NK-92 (cell line): ENCODE measurements around the gene PIBF1.
"Not testable (repeated sequence)": the region's sequence is repeated elsewhere in the genome, so short reads cannot be mapped to it uniquely, and the experiment has no call there.

ENCODE experiments used
- DNase-seq: peaks from one replicate; lab custom pipeline; 2025; ENCODE audit not compliant: unreplicated experiment; lab: John Stamatoyannopoulos, UW

PIBF1 gene

DNA sequence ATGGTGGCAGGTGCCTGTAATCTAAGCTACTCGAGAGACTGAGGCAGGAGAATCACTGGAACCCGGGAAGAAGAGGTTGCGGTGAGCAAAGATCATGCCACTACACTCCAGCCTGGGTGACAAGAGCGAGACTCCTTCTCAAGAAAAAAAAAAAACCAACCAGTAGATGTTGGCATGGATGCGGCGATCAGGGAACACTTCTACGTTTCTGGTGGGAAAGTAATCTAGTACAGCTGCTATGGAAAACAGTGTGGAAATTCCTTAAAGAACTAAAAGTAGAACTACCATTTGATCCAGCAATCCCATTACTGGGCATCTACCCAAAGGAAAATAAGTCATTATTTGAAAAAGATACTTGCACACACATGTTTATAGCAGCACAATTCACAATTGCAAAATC, 119.6 kb downstream of the PIBF1 start:
- DNase-seq: not testable (repeated sequence)

DNA sequence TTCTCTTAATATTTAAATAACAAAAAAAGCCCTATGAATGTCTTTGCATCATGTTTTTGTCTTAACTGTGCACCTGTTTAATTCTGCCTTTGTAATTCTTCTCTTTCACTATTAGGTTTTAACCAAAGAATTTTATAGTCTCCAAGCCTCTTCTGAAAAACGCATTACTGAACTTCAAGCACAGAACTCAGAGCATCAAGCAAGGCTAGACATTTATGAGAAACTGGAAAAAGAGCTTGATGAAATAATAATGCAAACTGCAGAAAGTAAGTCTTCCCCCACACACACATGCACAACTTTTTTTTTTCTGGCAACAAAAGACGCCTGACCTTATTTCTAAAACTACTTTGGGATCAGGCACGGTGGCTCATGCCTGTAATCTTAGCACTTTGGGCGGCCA, 126.5 kb downstream of the PIBF1 start:
- DNase-seq: no peak

DNA sequence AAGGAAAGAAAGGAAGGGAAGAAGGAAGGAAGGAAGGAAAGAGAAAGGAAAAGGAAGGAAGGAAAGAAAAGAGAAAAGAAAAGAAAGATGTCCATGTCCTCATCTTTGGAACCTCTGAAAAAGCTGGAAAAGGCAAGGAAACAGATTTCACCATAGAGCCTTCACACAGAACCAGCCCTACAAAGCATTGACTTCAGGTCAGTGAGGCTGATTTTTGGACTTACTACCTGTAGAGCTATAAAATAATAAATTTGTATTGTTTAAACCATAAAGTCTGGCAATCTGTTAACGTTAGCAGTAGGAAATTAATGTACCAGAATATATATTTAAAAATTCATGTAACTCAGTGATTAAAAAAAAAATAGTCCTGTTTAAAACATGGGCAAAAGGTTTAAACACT, 130.0 kb downstream of the PIBF1 start:
- no peak for DNase-seq

DNA sequence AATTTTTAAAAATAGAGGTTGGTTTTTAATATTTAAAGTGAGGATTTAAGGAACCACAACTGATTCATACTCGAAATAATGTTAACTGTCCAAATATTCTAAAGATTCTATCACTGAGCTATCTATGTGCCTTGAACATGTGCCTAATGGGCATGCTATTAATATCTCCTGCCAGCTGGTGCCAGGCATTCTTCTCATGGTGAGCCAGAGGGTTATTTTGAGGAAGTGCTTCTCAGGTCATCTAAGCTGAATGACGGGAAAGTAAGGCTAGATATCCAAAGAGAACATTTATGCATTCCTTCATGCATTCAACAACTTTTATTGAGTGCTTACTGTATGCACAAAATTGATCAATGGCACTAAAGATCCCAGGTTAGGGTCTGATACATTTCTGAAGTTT, 138.2 kb downstream of the PIBF1 start:
- no peak for DNase-seq

DNA sequence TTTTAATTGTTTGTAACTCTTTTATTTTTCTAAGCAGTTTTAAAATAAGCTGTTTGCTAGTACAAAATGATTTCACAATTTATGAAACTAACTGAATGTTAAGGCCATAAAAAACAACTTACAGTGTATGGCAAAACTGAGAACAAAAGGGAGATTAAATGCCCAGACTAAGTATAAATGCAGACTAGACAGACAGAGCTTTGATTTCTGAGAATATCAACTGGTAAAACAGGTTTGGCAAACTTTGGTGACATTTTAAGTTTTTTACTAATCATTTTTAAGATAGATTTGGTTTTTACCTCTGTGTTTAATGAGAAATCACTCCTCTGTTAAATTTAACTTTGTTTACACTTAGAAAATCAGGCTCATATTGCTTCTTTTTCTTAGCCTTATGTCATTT, 149.4 kb downstream of the PIBF1 start:
- no peak for DNase-seq

DNA sequence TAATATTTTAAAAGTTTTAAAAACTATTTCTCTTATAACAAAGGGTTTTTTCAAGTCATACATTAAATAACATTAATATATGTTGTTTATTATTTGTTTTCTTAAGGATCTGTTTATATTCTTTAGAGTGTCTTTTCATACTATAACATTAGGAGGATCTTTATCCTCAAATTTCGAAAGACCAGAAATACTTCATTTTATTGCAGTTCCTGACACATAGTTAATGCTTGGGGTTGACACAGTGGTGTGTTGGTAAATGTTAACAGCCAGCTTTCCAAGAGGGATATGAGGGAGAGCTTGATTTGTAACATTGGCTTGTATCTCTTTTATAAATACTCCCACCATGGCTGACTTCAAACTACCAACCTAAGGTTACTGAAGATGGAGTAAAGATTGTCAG, 150.3 kb downstream of the PIBF1 start:
- no peak for DNase-seq

DNA sequence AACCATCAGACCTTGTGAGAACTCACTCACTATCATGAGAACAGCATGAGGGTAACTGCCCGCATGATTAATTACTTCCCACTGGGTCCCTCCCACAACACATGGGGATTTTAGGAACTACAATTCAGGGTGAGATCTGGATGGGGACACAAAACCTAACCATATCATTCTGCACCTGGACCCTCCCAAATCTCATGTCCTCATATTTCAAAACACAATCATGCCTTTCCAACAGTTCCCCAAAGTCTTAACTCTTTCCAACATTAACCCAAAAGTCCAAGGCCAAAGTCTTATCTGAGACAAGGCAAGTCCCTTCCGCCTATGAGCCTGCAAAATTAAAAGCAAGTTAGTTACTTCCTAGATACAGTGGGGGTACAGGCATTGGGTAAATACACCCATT, 164.3 kb downstream of the PIBF1 start:
- DNase-seq: not testable (repeated sequence)

DNA sequence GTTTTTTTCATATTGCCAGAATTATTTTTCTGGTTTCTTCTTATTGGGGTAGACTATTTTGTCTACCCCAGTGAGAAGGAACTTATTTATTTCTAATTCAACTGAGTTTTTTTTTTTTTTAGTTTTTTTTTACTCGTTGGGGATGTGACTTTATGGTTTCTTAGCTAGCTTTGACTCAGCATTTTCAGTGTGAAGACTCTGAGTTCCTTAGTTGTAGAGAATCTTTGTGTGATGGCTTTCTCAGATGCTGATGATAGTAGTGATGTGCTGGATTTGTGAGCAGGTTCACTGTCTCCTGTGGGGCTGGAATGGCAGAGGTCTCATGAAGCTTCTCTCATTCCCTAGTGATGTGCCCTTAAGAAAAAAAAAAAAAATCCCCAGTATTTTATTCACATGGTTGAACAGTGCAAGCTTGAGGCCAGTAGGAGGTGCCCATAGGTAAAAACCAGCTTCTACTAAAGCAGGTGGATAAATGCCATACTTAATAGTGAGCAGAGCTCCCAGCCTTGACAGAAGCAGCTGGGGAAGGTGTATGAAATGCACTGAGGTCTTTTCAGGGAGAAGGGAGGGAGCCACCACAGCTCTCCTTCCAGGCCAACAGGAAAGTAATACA, 170.7 kb downstream of the PIBF1 start:
- DNase-seq: no peak

DNA sequence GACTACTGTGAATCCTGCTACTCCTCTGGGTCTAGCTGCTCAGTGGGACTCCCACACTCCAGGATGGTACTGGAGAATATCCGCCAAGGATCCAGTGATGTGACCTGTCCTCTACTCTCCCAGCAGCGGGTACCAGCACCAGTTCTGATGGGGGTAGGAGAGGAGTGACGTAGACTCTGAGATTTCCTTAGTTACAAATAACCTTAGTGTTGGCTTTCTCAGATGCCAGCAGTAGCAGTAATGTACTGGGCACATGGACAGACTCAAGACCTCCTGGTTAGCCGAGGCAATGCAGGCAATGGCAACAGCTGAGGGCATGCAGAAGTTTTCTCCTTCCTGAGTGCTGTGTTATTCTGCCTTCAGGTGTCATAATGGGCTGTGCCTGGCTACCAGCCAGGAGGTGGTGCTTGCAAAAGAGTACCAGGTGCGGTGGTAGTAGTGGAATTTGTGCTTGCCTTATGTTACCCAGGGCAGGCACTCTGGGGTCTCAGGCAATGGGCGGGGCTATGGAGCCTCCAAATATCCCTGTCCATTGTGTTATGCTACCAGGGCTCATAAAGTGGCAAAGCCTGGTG, 171.5 kb downstream of the PIBF1 start:
- no peak for DNase-seq

DNA sequence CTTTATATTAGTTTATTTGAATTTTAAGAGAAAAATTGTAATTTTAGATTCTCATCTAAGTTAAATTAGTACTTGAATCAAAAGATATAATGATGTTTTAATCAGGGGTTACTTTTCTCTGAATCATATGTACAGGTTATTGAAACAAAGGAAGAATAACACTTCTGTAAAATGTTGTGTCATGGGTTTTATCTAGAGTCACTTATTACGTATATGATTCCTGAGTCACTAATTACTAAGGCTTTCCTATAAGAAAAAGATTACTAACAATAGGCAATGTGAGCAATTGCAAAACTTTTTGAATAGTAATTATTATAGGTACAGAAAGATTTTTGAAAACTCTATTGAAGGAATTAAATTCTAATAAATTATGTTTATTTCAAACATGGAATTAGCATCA, 177.7 kb downstream of the PIBF1 start:
- DNase-seq: no peak

DNA sequence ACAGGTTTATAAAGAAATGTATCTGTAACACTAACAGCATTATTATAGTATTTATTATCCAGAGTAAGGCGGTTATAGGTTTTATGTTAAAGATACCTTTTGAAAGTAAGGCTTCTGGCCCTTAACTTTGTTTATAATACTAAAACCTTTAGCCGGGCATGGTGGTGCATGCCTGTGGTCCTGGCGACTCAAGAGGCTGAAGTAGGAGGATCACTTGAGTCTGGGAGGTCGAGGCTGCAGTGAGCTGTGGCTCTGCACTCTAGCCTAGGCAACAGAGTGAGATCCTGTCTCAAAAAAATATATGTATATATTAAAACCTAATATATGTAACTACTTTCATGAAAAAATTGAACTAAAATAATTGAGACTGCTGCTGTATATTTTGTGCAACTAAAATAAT, 178.2 kb downstream of the PIBF1 start:
- DNase-seq: no peak

DNA sequence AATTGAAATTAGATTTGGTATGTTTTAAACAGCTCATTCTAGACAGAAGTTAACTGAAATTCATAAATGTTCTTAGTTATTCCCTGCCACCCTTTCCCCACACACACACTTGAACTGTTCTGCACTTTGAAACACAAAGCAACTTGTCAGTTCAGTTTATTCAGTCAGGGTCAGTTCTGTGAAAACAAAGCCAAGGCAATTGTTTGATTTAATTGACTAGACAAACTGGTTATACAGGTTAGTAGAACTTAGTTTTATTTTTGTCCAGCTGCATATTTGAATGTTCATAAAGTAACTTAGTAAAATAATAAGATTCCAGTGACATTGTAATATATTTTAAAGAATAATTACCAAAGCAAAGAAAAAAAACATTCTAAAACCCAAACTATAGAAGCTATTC, 178.6 kb downstream of the PIBF1 start:
- no peak for DNase-seq

DNA sequence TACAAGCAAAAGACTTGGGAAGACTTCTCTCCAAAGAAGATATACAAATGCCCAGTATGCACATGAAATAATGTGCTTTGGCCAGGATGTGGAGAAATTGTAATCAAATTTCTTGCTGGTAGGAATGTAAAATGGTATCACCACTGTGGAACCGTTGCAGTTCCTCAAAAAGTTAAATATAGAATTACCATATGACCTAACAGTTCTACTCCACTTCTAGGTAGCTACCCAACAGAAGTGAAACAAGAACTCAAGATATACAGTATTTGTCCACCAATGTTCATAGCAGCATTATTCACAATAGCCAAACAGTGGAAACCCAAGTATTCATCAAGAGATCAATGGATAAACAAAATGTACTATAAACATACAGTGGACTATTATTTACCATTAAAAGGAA, 181.8 kb downstream of the PIBF1 start:
- no peak for DNase-seq

DNA sequence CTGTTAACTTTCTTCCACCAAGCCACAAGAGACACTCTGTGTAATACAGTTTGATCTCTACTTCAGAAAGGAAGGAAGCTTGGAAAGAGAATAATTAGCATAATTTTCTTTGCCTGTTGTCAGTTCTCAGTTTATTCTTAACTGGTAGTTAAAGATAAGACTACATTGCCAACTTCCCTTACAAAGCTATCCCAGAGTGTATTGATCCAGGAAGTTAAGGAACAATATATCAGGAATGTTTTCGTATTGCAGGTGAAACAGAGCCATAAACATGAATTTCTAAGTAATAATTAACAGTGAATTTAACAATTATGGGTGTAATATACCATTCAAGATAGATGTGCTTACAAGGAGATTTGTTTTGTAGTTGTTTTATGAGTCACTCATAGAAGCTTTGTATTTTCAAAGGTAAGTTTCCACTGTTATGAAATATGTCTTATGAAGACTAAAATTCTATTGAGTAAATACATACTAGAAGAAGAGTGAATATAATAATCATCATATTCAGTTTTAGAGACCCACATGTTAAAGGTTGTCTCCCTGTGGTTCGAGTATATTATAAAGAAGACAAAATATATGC, 188.5 kb downstream of the PIBF1 start:
- DNase-seq: no peak

DNA sequence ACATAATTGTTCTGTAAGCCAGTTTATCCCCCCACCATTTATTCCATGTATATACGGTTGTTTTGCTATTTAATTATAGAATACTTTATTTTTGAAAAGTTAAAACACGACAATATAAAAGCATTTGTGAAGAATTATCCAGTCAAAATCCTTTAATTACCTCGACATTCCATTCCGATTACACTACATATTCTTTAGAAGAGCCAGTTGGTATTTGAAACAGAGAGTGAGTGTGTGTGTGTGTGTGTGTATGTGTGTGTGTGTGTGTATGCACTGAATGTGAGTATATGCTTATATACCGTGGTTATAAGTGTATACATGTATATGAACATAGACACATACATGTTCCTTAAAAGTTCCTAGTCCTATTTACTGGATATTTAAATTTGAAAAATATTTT, 189.0 kb downstream of the PIBF1 start:
- no peak for DNase-seq

DNA sequence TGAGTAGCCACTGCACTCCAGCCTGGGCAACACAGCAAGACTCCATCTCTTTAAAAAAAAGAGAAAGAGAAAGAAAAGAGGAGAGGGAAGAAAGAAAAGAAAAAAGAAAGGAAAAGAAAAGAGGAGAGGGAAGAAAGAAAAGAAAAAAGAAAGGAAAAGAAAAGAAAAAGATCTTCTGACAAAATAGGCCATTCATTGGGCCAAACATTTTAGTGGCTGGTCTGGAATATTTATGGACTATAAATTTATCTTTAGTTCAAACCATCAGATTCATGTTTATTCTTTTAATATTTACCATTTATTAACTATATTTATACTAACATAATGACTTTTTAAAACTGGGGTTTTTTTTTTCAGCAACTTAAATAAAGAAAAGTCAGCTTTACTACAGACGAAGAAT, 191.3 kb downstream of the PIBF1 start:
- DNase-seq: no peak

DNA sequence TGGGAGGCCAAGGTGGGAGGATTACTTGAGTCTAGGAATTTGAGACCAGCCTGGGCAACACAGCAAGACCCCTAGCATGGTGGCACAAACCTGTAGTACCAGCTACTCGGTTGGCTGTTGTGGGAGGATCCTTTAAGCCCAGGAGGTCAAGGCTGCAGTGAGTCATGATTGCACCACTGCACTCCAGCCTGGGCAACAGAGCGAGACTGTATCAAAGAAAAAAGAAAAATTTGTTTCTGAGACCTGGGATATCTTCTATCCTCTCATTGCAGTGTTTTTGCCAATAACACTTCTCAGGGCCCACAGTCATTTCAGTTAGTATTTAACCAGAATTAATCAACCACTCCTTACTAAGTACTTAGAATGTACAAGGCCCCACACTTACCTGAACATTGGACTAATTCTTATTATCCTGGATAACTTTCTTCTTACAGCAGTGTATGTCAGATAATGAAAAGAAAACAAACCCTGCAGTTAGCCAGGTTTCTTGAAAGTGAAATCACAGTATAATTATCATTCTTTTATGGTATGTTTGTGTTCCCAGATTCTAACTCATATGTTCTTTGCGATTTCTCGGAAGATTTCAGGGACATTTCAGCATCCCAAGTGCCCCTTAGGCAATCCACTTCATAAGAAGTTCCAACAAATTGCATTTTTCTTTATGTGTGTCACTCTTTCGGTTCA, 201.3 kb downstream of the PIBF1 start:
- DNase-seq: no peak

DNA sequence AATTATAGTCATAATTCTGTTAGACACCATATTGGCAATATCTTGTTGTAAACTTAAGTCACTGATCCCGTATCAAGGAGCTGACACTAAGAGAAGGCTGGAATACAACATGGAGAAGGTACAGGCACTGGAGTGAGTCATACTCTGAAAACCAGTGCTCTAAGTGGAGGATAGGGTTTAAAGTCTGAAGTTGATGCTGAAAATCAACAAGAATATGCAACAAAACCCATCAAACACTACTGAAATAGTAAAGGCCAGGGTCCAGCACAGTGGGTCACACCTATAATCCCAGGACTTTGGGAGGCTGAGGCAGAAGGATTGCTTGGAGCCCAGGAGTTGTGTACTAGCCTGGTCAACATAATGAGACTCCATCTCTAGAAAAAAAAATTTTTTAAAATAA, 203.7 kb downstream of the PIBF1 start:
- DNase-seq: no peak

DNA sequence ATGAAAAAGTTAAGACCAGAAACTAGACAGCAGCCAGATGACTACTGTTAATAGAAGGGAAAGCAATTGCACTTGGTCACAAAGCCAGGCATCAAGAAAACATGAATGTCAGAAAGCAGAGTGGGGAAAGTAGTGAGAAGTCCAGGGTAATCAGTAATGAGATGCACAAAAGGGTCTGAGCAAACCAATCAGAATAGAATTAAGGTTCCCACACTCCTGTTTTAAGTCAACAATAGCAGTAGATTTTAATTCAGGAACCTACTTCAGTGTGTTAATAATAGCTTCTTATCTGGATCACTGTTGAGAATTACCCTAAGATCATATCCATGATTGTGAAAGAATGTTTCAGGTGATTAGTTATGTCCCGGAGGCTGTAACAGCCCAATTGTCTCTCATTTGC, 204.3 kb downstream of the PIBF1 start:
- no peak for DNase-seq

DNA sequence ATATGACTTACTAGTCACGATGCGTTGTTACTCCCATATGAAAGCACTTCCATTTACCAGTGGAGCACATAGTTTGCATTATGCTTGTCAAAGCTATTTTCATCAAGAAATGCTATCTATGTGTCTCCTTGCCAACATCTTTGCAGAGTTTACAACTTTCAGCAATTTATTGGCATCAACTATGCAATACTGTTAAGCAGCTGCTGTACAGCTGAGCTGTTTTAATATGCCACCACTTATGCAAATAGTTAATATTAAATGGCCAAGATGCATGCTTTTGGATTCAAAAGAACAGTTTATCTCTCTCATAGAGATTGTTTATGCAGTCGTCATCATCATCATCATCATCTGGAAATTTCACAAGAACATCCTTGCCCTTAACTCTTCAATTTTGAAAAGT, 209.0 kb downstream of the PIBF1 start:
- no peak for DNase-seq

DNA sequence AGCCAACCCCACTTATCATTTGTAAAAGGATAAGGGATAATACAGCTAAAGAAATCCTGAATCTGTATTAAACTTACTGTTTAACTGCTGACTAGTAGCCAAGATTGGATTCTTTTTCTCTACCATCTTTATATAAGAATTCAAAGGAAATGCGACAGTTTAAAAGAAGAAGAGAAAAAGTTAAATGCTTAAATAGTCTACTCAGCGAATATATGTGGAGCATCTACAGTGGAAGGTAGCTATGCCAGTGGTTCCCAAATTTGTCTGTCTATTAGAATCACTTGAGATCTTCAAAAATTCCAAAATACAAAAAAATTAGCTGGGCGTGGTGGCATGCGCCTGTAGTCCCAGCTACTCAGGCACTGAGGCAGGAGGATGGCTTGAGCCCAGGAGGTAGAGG, 216.1 kb downstream of the PIBF1 start:
- DNase-seq: no peak

DNA sequence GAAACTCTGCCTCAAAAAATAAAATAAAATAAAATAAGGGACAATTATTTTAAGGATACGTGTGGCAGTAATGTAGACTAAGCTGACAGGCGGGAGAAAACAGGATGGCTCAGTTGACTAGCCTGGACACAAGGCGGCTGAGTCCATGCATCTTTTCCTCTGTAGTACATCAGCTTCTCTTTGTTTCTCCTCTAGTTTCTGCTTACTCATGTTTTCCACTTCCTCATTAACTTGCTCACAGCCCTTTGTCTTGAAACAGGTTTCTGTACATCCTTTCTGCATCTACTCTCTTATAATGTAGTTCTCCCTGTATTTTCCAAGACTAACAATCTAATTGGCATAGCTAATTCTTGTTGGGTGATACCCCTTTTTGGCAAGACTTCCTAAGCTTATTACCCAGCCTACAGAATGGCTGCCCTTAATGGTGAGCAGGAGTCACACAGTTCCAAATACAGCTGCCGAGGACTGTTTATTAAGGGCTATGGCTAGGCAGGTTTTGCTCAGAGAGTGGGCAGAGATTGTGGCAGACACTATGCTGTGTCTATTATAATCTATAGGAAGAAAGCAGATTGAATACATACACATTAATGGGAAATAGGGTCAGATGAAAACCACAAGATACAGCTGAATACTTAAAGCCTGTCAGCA, 218.2 kb downstream of the PIBF1 start:
- no peak for DNase-seq
